HepG2 (cell line): ENCODE data around the gene BTF3L4. TPM values are rescaled to one million over a fixed set of nuclear protein-coding genes. Genes with fewer than 3 reads are reported as not detected.

Source experiments
- ATF7 ChIP-seq, 2 experiments: fragments of 450-650 bp in 1 of 2; sonication (generic) in 1 of 2; formaldehyde crosslinking in 1 of 2; IDR thresholded peaks; 2 replicates each; pipeline versions ENCODE4 v1.4.0 to v1.6.1; 2016 to 2020; ENCODE audit warnings: antibody characterized with exemption in 1 of 2, mild to moderate bottlenecking in 1 of 2, missing genetic modification reagents in 1 of 2
- DPF2 ChIP-seq: sonication (generic); formaldehyde crosslinking; IDR thresholded peaks from 2 replicates; pipeline ENCODE4 v1.4.0; 2020; ENCODE audit warnings: mild to moderate bottlenecking, low read depth, missing genetic modification reagents, borderline replicate concordance
- GABPA ChIP-seq, 2 experiments: IDR thresholded peaks; 2 replicates each; pipeline ENCODE4 v1.6.1; 2011 to 2016; ENCODE audit warnings: low read depth in 2 of 2, low read length in 1 of 2, missing biosample characterization in 1 of 2, missing genetic modification characterization in 1 of 2
- MAFG ChIP-seq: sonication (generic); formaldehyde crosslinking; IDR thresholded peaks from 2 replicates; pipeline ENCODE4 v1.5.1; 2020; ENCODE audit warnings: mild to moderate bottlenecking, missing genetic modification reagents
- MED13 ChIP-seq: sonication (generic); formaldehyde crosslinking; IDR thresholded peaks from 2 replicates; pipeline ENCODE4 v1.5.0; 2020; ENCODE audit warnings: missing genetic modification reagents
- SIX1 ChIP-seq: sonication (generic); formaldehyde crosslinking; IDR thresholded peaks from 2 replicates; pipeline ENCODE4 v1.4.0; 2020; ENCODE audit warnings: missing genetic modification reagents, borderline replicate concordance
- SMARCC2 ChIP-seq: fragments of 450-650 bp; IDR thresholded peaks from 2 replicates; pipeline ENCODE4 v1.6.1; 2017; ENCODE audit warnings: antibody characterized with exemption, mild to moderate bottlenecking
- SOX5 ChIP-seq: IDR thresholded peaks from 2 replicates; pipeline ENCODE4 v1.6.1; 2016; ENCODE audit warnings: borderline replicate concordance
- TCF7L2 ChIP-seq: IDR thresholded peaks from 2 replicates; pipeline ENCODE4 v1.6.1; 2011; ENCODE audit warnings: mild to moderate bottlenecking, low read depth, low read length, moderate library complexity
- ZNF235 ChIP-seq: sonication (generic); formaldehyde crosslinking; IDR thresholded peaks from 2 replicates; pipeline ENCODE4 v1.8.1; 2023; ENCODE audit warnings: mild to moderate bottlenecking, missing genetic modification reagents, borderline replicate concordance
- ZNF557 ChIP-seq: sonication (generic); formaldehyde crosslinking; IDR thresholded peaks from 2 replicates; pipeline ENCODE4 v1.4.0; 2020; ENCODE audit warnings: missing genetic modification reagents
- ZNF75D ChIP-seq: sonication (generic); formaldehyde crosslinking; IDR thresholded peaks from 2 replicates; pipeline ENCODE4 v1.8.1; 2023; ENCODE audit warnings: missing genetic modification reagents, mild to moderate bottlenecking, borderline replicate concordance
- polyA plus RNA-seq, 8 experiments: library from polyadenylated mRNA; depleted of rRNA in 3 of 8; stranded (reverse) in 7 of 8; unstranded in 1 of 8; fragments of >200 nt; fragmentation: Illumina TruSeq in 4 of 8; extraction: Trizol in 4 of 8; gene quantifications; 2 replicates each; pipeline versions ENCODE4 v1.2.1 to v1.2.3, GENCODE V29; 2011 to 2016; ENCODE audit warnings: low read depth in 4 of 8, missing spikeins in 1 of 8, mixed read lengths in 1 of 8; ENCODE audit not compliant: insufficient read depth in 1 of 8
- total RNA-seq, 5 experiments: library from RNA; depleted of rRNA; stranded (reverse); fragments of >200 nt; fragmentation: Illumina TruSeq; extraction: Trizol; gene quantifications; 2 replicates each; pipeline ENCODE4 v1.2.3, GENCODE V29; 2016; ENCODE audit warnings: low read depth in 1 of 5
- TF ChIP-seq, protein P1 (sequence below): sonication (generic); formaldehyde crosslinking; IDR thresholded peaks from 2 replicates; pipeline ENCODE4 v1.5.1; 2020; ENCODE audit warnings: mild to moderate bottlenecking, moderate library complexity, missing genetic modification reagents
- TF ChIP-seq, protein P2 (sequence below): IDR thresholded peaks from 2 replicates; pipeline ENCODE4 v1.6.1; 2012; ENCODE audit warnings: low read depth, low read length, improper control_type of control experiment
- TF ChIP-seq, protein P3 (sequence below): sonication (generic); formaldehyde crosslinking; IDR thresholded peaks from 2 replicates; pipeline ENCODE4 v1.5.0; 2020; ENCODE audit warnings: mild to moderate bottlenecking, missing genetic modification reagents, moderate library complexity
- TF ChIP-seq, protein P4 (sequence below): fragments of 450-650 bp; IDR thresholded peaks from 2 replicates; pipeline ENCODE4 v1.6.1; 2017
- TF ChIP-seq, protein P5 (sequence below): sonication (generic); formaldehyde crosslinking; IDR thresholded peaks from 2 replicates; pipeline ENCODE4 v1.4.0; 2020; ENCODE audit warnings: mild to moderate bottlenecking, missing genetic modification reagents
- TF ChIP-seq, protein P6 (sequence below): fragments of 450-650 bp; IDR thresholded peaks from 2 replicates; pipeline ENCODE4 v1.6.1; 2016

Gene BTF3L4
- total and polyA plus RNA-seq, 2 of the 13 experiments (the other 11 are each of a cell fraction or from before 2014, with no cell fraction given) = 59.0 to 74.3 TPM

DNA sequence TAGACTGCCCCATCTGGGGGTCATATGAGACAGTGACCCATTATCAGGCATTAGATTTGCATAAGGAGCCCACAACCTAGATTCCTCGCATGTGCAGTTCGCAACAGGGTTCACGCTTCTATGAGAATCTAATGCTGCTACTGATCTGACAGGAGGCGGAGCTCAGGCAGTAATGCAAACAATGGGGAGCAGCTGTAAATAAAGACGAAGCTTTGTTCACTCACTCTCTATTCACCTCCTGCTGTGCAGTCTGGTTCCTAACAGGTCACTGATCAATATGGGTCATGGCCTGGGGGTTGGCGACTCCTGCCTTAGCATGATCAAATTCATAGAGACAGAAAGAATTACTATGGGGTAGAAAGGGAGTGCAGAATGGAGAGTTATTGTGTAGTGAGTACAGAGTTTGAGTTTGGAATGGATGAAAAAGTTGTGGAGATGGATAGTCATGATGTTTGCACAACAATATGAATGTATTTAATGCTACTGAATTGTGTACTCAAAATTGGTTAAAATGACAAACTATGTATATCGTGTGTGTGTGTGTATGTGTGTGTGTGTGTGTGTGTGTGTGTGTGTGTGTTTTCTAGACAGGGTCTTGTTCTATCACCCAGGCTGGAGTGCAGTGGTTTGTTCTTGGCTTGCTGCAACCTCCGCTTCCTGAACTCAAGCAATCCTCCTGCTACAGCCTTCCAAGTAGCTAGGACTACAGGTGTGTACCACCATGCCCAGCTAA lies 42.2 kb downstream of the BTF3L4 start (continued):
- TF ChIP-seq, protein P1, sequence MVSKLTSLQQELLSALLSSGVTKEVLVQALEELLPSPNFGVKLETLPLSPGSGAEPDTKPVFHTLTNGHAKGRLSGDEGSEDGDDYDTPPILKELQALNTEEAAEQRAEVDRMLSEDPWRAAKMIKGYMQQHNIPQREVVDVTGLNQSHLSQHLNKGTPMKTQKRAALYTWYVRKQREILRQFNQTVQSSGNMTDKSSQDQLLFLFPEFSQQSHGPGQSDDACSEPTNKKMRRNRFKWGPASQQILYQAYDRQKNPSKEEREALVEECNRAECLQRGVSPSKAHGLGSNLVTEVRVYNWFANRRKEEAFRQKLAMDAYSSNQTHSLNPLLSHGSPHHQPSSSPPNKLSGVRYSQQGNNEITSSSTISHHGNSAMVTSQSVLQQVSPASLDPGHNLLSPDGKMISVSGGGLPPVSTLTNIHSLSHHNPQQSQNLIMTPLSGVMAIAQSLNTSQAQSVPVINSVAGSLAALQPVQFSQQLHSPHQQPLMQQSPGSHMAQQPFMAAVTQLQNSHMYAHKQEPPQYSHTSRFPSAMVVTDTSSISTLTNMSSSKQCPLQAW (CRISPR knock-in tag) = 0 out of 2 replicates have a peak, but pooled peaks have one; percentile 27
- TF ChIP-seq SMARCC2 (no peak), ZNF235 (no peak), SOX5 (CRISPR knock-in tag) (peak; percentile 98), TCF7L2 (no peak), SIX1 (peak; percentile 62; the same call in 1 of the 2 replicates), MED13 (CRISPR knock-in tag) (no peak), ZNF75D (CRISPR knock-in tag) (no peak), MAFG (no peak), GABPA (IDR thresholded peaks at IDR 0.05; ENCODE audit: low read depth, low read length) (no peak), GABPA (CRISPR knock-in tag; IDR thresholded peaks at IDR 0.05; ENCODE audit: low read depth) (0 out of 2 replicates have a peak, but pooled peaks have one; percentile 44), ZNF557 (CRISPR knock-in tag) (no peak), DPF2 (CRISPR knock-in tag) (peak; percentile 75; the same call in 1 of the 2 replicates), ATF7 (IDR thresholded peaks at IDR 0.05) (no peak), ATF7 (CRISPR knock-in tag; IDR thresholded peaks at IDR 0.05) (no peak)
- TF ChIP-seq, protein P2, sequence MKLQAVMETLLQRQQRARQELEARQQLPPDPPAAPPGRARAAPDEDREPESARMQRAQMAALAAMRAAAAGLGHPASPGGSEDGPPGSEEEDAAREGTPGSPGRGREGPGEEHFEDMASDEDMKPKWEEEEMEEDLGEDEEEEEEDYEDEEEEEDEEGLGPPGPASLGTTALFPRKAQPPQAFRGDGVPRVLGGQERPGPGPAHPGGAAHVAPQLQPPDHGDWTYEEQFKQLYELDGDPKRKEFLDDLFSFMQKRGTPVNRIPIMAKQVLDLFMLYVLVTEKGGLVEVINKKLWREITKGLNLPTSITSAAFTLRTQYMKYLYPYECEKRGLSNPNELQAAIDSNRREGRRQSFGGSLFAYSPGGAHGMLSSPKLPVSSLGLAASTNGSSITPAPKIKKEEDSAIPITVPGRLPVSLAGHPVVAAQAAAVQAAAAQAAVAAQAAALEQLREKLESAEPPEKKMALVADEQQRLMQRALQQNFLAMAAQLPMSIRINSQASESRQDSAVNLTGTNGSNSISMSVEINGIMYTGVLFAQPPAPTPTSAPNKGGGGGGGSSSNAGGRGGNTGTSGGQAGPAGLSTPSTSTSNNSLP = peak; percentile 88
- TF ChIP-seq, protein P3, sequence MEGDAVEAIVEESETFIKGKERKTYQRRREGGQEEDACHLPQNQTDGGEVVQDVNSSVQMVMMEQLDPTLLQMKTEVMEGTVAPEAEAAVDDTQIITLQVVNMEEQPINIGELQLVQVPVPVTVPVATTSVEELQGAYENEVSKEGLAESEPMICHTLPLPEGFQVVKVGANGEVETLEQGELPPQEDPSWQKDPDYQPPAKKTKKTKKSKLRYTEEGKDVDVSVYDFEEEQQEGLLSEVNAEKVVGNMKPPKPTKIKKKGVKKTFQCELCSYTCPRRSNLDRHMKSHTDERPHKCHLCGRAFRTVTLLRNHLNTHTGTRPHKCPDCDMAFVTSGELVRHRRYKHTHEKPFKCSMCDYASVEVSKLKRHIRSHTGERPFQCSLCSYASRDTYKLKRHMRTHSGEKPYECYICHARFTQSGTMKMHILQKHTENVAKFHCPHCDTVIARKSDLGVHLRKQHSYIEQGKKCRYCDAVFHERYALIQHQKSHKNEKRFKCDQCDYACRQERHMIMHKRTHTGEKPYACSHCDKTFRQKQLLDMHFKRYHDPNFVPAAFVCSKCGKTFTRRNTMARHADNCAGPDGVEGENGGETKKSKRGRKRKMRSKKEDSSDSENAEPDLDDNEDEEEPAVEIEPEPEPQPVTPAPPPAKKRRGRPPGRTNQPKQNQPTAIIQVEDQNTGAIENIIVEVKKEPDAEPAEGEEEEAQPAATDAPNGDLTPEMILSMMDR (CRISPR knock-in tag) = 0 out of 2 replicates have a peak, but pooled peaks have one; percentile 7
- TF ChIP-seq, protein P4, sequence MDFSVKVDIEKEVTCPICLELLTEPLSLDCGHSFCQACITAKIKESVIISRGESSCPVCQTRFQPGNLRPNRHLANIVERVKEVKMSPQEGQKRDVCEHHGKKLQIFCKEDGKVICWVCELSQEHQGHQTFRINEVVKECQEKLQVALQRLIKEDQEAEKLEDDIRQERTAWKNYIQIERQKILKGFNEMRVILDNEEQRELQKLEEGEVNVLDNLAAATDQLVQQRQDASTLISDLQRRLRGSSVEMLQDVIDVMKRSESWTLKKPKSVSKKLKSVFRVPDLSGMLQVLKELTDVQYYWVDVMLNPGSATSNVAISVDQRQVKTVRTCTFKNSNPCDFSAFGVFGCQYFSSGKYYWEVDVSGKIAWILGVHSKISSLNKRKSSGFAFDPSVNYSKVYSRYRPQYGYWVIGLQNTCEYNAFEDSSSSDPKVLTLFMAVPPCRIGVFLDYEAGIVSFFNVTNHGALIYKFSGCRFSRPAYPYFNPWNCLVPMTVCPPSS = no peak
- TF ChIP-seq, protein P5, sequence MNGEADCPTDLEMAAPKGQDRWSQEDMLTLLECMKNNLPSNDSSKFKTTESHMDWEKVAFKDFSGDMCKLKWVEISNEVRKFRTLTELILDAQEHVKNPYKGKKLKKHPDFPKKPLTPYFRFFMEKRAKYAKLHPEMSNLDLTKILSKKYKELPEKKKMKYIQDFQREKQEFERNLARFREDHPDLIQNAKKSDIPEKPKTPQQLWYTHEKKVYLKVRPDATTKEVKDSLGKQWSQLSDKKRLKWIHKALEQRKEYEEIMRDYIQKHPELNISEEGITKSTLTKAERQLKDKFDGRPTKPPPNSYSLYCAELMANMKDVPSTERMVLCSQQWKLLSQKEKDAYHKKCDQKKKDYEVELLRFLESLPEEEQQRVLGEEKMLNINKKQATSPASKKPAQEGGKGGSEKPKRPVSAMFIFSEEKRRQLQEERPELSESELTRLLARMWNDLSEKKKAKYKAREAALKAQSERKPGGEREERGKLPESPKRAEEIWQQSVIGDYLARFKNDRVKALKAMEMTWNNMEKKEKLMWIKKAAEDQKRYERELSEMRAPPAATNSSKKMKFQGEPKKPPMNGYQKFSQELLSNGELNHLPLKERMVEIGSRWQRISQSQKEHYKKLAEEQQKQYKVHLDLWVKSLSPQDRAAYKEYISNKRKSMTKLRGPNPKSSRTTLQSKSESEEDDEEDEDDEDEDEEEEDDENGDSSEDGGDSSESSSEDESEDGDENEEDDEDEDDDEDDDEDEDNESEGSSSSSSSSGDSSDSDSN (CRISPR knock-in tag) = no peak
- TF ChIP-seq, protein P6, sequence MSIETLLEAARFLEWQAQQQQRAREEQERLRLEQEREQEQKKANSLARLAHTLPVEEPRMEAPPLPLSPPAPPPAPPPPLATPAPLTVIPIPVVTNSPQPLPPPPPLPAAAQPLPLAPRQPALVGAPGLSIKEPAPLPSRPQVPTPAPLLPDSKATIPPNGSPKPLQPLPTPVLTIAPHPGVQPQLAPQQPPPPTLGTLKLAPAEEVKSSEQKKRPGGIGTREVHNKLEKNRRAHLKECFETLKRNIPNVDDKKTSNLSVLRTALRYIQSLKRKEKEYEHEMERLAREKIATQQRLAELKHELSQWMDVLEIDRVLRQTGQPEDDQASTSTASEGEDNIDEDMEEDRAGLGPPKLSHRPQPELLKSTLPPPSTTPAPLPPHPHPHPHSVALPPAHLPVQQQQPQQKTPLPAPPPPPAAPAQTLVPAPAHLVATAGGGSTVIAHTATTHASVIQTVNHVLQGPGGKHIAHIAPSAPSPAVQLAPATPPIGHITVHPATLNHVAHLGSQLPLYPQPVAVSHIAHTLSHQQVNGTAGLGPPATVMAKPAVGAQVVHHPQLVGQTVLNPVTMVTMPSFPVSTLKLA = 0 out of 2 replicates have a peak, but pooled peaks have one; percentile 21
